Measurements from ENCODE around the gene LIPG. TPM values are rescaled to one million over a fixed set of nuclear protein-coding genes. Genes with fewer than 3 reads are reported as not detected.

Gene LIPG
- total and polyA plus RNA-seq, 2 of the 13 experiments (the other 11 are each of a cell fraction or from before 2014, with no cell fraction given) = 0.96 to 10.8 TPM

GRCh38 chr18:49630246-49630699 lies 68.4 kb downstream of the LIPG start (continued):
- TF ChIP-seq GATAD2A (CRISPR knock-in tag; IDR thresholded peaks at IDR 0.05) = peak; percentile 93
- TF ChIP-seq ZNF740 (CRISPR knock-in tag; IDR thresholded peaks at IDR 0.05) = no peak
- no peak for TF ChIP-seq REXO4 (CRISPR knock-in tag; IDR thresholded peaks at IDR 0.05; ENCODE audit: borderline replicate concordance)
- peak; percentile 76; the same call in 1 of the 2 replicates for TF ChIP-seq ZBTB21 (CRISPR knock-in tag; IDR thresholded peaks at IDR 0.05)
- 0 out of 2 replicates have a peak, but pooled peaks have one; percentile 44 for TF ChIP-seq ZNF564 (CRISPR knock-in tag; IDR thresholded peaks at IDR 0.05)
- TF ChIP-seq THRA (CRISPR knock-in tag; IDR thresholded peaks at IDR 0.05; ENCODE audit: borderline replicate concordance) = peak; percentile 76; the same call in 1 of the 2 replicates
- TF ChIP-seq RFXAP (CRISPR knock-in tag; IDR thresholded peaks at IDR 0.05; ENCODE audit: borderline replicate concordance) = no peak
- peak; percentile 32 for TF ChIP-seq THAP11 (CRISPR knock-in tag; IDR thresholded peaks at IDR 0.05)
- TF ChIP-seq ZNF556 (CRISPR knock-in tag; IDR thresholded peaks at IDR 0.05; ENCODE audit: borderline replicate concordance) = no peak; the same call in 1 of the 2 replicates
- peak; percentile 93 for TF ChIP-seq HIC2 (CRISPR knock-in tag; IDR thresholded peaks at IDR 0.05; ENCODE audit: low read depth)
- TF ChIP-seq SMAD3 (CRISPR knock-in tag; IDR thresholded peaks at IDR 0.05) = 0 out of 2 replicates have a peak, but pooled peaks have one; percentile 30
- TF ChIP-seq SOX13 (IDR thresholded peaks at IDR 0.05) = no peak; the same call in 1 of the 2 replicates
- TF ChIP-seq SOX13 (CRISPR knock-in tag; conservative IDR thresholded peaks at IDR 0.05 in 1 of 2, IDR thresholded peaks at IDR 0.05 in 1 of 2) = peak in 1 of 2 experiments; percentile 82; a peak in 2 of 4 replicates
- no peak for TF ChIP-seq ZNF782 (CRISPR knock-in tag; IDR thresholded peaks at IDR 0.05; ENCODE audit: borderline replicate concordance)
- peak; percentile 65 for TF ChIP-seq TBX2 (CRISPR knock-in tag; IDR thresholded peaks at IDR 0.05; ENCODE audit: borderline replicate concordance)
- TF ChIP-seq ARID5B (CRISPR knock-in tag; IDR thresholded peaks at IDR 0.05) = peak; percentile 76
- TF ChIP-seq ZNF788 (CRISPR knock-in tag; IDR thresholded peaks at IDR 0.05; ENCODE audit: borderline replicate concordance) = peak; percentile 57; the same call in 1 of the 2 replicates
- peak; percentile 76 for TF ChIP-seq HNF4A (CRISPR knock-in tag; IDR thresholded peaks at IDR 0.05)
- TF ChIP-seq FOXP1 (IDR thresholded peaks at IDR 0.05) = no peak
- TF ChIP-seq FOXP1 (CRISPR knock-in tag; IDR thresholded peaks at IDR 0.05) = peak; percentile 49; the same call in 1 of the 2 replicates
- TF ChIP-seq HHEX (CRISPR knock-in tag; IDR thresholded peaks at IDR 0.05) = peak; percentile 53; the same call in 1 of the 2 replicates
- peak; percentile 38; the same call in 1 of the 2 replicates for TF ChIP-seq ZNF891 (CRISPR knock-in tag; IDR thresholded peaks at IDR 0.05)
- TF ChIP-seq KDM5A (IDR thresholded peaks at IDR 0.05; ENCODE audit: borderline replicate concordance, low read length) = no peak
- peak; percentile 42; the same call in 1 of the 2 replicates for TF ChIP-seq TFAP4 (IDR thresholded peaks at IDR 0.05; ENCODE audit: borderline replicate concordance, low read depth)
